ENCODE data around the gene SPDEF. TPM values are rescaled to one million over a fixed set of nuclear protein-coding genes. Genes with fewer than 3 reads are reported as not detected.

Gene SPDEF
- total and polyA plus RNA-seq, 10 of the 15 experiments (the other 5 are each of a cell fraction or from before 2014, with no cell fraction given): not detected

- no peak for TF ChIP-seq ZBTB40 (IDR thresholded peaks at IDR 0.05; ENCODE audit: borderline replicate concordance)
- TF ChIP-seq HCFC1 (IDR thresholded peaks at IDR 0.05; ENCODE audit: low read length): no peak
Observed at GRCh38 chr6:34540222-34540621, 15.9 kb downstream of the SPDEF start (continued).

GRCh38 chr6:34539181-34539580 lies 16.9 kb downstream of the SPDEF start:
- CTCF ChIA-PET: interaction anchor here (1.0 kb wide), 1 partner anchor 79 kb away, joined by 3 read pairs; no protein-coding TSS in a partner anchor
- Histone ChIP-seq H3K9me3 (replicated peaks; ENCODE audit: control insufficient read depth, insufficient read depth, low read length) (no peaks in the 10 kb centered on the region), H3K9ac (ENCODE audit: control insufficient read depth, insufficient read depth, low read length) (no peak overlapping the region), H3K27ac (ENCODE audit: control insufficient read depth, insufficient read depth) (no peak overlapping the region), H2AFZ (ENCODE audit: control insufficient read depth, low read depth, low read length) (no peak overlapping the region), H3K79me2 (ENCODE audit: control insufficient read depth, insufficient read depth, low read length) (no peaks in the 10 kb centered on the region), H3K4me3 (no peak overlapping the region), H3K27me3 (replicated peaks in 1 of 2; ENCODE audit: control insufficient read depth in 2 of 2, insufficient read depth in 2 of 2, low read length in 1 of 2) (no peaks in the 10 kb centered on the region; a peak in 1 of 4 replicates), H3K4me1 (ENCODE audit: control insufficient read depth, insufficient read depth, low read length) (no peaks in the 10 kb centered on the region), H4K20me1 (ENCODE audit: control insufficient read depth, insufficient read depth) (no peaks in the 10 kb centered on the region), H3K4me2 (ENCODE audit: control insufficient read depth, insufficient read depth) (no peak overlapping the region), H3K36me3 (ENCODE audit: control insufficient read depth in 2 of 2, insufficient read depth in 2 of 2, low read length in 1 of 2) (no peaks in the 10 kb centered on the region)
- in situ Hi-C loops (cut with MboI): no loop called here
- BruUV-seq (replicated peaks): no TSS peak
- 0% methylated on average over 2 of the region's 14 CpGs for WGBS (ENCODE audit: insufficient coverage, insufficient replicate concordance, low lambda C conversion rate, missing lambda C conversion rate)
- ATAC-seq (no peak), DNase-seq (ENCODE audit: low read depth, low spot score) (no peak), FAIRE-seq (no peak)
- RAD21 ChIA-PET (ENCODE audit: unreplicated experiment): no interaction called here
- SMC1A ChIA-PET (ENCODE audit: uncharacterized antibody, unreplicated experiment): no interaction called here
- intact Hi-C loops (cut with micrococcal nuclease; ENCODE audit: unreplicated experiment): no loop called here
- POLR2A ChIA-PET: no interaction called here
- no peak for TF ChIP-seq POLR2AphosphoS5 (IDR thresholded peaks at IDR 0.05; ENCODE audit: low read length)
- no peak for TF ChIP-seq KDM1A (IDR thresholded peaks at IDR 0.05; ENCODE audit: borderline replicate concordance)
- no peak for TF ChIP-seq ATF2 (IDR thresholded peaks at IDR 0.05; ENCODE audit: low read length)
- TF ChIP-seq ZZZ3 (IDR thresholded peaks at IDR 0.05; ENCODE audit: control insufficient read depth, insufficient read length, low read depth): no peak
- TF ChIP-seq MXI1 (IDR thresholded peaks at IDR 0.05; ENCODE audit: low read depth, low read length): no peak
- TF ChIP-seq NR2C2 (IDR thresholded peaks at IDR 0.05; ENCODE audit: borderline replicate concordance, control insufficient read depth, insufficient read length, low read depth): no peak
- no peak for TF ChIP-seq ZBTB4 (CRISPR knock-in tag; IDR thresholded peaks at IDR 0.05)
- no peak for TF ChIP-seq CBX3 (IDR thresholded peaks at IDR 0.05; ENCODE audit: borderline replicate concordance, low read depth)
- TF ChIP-seq SIN3A (IDR thresholded peaks at IDR 0.05; ENCODE audit: low read depth, low read length): no peak
- no peak for TF ChIP-seq YY1 (IDR thresholded peaks at IDR 0.05; ENCODE audit: low read depth, low read length)
- TF ChIP-seq JUNB (IDR thresholded peaks at IDR 0.05): no peak
- TF ChIP-seq TBL1XR1 (IDR thresholded peaks at IDR 0.05; ENCODE audit: low read depth, low read length): no peak
- no peak for TF ChIP-seq CHD4 (IDR thresholded peaks at IDR 0.05)
- TF ChIP-seq NFIC (IDR thresholded peaks at IDR 0.05; ENCODE audit: low read depth, low read length): no peak

Measured in GM12878 (cell line).